Fibroblast of lung (primary cell): ENCODE results near the gene DUSP9.

Experiments
- CTCF ChIP-seq, 2 donors: IDR thresholded peaks in 1 of 2; conservative IDR thresholded peaks in 1 of 2; 1 replicate in 1 of 2; 2 replicates in 1 of 2; pipeline ENCODE4 v1.5.1; 2011 to 2012; ENCODE audit warnings: low read length in 2 of 2, control low read depth in 1 of 2, inconsistent platforms in 1 of 2, low read depth in 1 of 2, mild to moderate bottlenecking in 1 of 2
- EZH2 ChIP-seq: IDR thresholded peaks from 2 replicates; pipeline ENCODE4 v1.5.1; 2012; ENCODE audit warnings: low read length, control low read depth, mild to moderate bottlenecking; ENCODE audit errors: missing control alignments

DNA sequence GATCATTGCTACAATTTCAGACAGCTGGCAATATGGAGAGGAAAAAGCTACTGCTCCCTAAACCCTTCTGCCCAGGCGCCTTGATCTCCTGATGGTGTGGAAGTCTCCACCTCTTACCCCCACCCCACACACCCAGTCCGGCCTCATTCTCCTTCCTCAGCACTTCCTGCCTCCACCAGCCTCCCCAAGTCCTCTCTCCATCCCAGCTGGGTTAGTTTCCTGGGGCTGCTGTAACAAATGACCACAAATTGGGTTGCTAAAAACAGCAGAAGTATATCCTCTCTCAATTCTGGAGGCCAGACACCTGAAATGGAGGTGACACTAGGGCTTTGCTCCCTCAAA, 47.0 kb upstream of the DUSP9 start:
- no peak for TF ChIP-seq CTCF (conservative IDR thresholded peaks at IDR 0.05 in 1 of 2, IDR thresholded peaks at IDR 0.05 in 1 of 2; ENCODE audit: low read depth in 1 of 2, low read length in 2 of 2)
- no peak for TF ChIP-seq EZH2
